Measurements from ENCODE around the gene CD19.
"Not testable (repeated sequence)": the region's sequence is repeated elsewhere in the genome, so short reads cannot be mapped to it uniquely, and the experiment has no call there.

CD19 gene

DNA sequence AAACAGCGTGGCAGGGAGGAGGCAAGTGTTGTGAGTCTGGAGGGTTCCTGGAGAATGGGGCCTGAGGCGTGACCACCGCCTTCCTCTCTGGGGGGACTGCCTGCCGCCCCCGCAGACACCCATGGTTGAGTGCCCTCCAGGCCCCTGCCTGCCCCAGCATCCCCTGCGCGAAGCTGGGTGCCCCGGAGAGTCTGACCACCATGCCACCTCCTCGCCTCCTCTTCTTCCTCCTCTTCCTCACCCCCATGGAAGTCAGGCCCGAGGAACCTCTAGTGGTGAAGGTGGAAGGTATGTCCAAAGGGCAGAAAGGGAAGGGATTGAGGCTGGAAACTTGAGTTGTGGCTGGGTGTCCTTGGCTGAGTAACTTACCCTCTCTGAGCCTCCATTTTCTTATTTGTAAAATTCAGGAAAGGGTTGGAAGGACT, at the start of gene CD19:
CD19 (plus strand) TSS at position 171 of the 425 bp plus-strand sequence; CDS start at position 201, 30 bp downstream.
- no peak within 1 kb of the TSS for H3K4me3 ChIP-seq (ENCODE audit: low read depth in 1 of 2, low read length in 2 of 2)
- no peaks in the 10 kb centered on the region for H3K27me3 ChIP-seq (ENCODE audit: low read depth, low read length)
- H3K27ac ChIP-seq (ENCODE audit: low read length) = no peak within 1 kb of the TSS
- H3K4me1 ChIP-seq (ENCODE audit: control insufficient read depth in 1 of 2, insufficient read depth in 2 of 2, low read length in 2 of 2) = peaks cover 0 to 3% of the 10 kb centered on the region in 2 donors
- no peaks in the 10 kb centered on the region for H3K9me3 ChIP-seq (ENCODE audit: control insufficient read depth in 1 of 2, low read length in 2 of 2)
- H3K36me3 ChIP-seq (ENCODE audit: control insufficient read depth in 1 of 2, insufficient read depth in 2 of 2, low read length in 2 of 2) = no peaks in the 10 kb centered on the region

DNA sequence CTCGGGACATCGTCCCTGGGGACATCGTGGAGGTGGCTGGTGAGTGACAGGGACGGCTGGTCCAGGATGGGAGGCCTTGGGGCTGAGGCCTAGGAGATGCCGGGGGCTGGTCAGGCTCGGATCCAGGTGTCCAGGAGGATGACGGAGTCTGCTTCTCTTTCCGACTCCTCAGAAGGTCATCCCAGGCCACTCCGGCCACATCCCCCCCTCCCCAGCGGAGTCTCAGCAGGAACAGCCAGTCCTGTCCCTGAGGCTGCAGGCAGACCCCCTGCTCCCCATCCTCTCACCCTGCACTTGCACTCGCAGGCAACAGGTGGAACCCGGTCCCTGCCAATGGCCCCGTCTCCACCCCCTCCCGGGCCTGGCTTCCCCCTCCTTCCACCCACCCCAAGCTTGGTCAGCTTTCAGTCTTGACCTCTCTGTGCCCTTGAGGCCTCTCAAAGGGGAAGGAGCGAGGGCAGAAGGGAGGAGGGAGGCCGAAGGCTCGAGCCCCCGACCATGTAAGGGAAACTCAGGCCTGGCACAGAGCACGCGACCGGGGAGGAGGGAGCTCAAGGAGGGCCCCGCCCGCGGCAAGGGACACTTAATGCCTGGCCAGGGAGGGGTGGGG, 49.1 kb upstream of the CD19 start:
- Histone ChIP-seq H3K36me3 (ENCODE audit: control insufficient read depth in 1 of 2, insufficient read depth in 2 of 2, low read length in 2 of 2) (no peaks in the 10 kb centered on the region), H3K27me3 (ENCODE audit: low read depth, low read length) (no peaks in the 10 kb centered on the region), H3K9me3 (ENCODE audit: control insufficient read depth in 1 of 2, low read length in 2 of 2) (no peaks in the 10 kb centered on the region), H3K4me1 (ENCODE audit: control insufficient read depth in 1 of 2, insufficient read depth in 2 of 2, low read length in 2 of 2) (peaks cover 0 to 12% of the 10 kb centered on the region in 2 donors), H3K4me3 (ENCODE audit: low read depth in 1 of 2, low read length in 2 of 2) (no peak overlapping the region), H3K27ac (ENCODE audit: low read length) (no peak overlapping the region)

DNA sequence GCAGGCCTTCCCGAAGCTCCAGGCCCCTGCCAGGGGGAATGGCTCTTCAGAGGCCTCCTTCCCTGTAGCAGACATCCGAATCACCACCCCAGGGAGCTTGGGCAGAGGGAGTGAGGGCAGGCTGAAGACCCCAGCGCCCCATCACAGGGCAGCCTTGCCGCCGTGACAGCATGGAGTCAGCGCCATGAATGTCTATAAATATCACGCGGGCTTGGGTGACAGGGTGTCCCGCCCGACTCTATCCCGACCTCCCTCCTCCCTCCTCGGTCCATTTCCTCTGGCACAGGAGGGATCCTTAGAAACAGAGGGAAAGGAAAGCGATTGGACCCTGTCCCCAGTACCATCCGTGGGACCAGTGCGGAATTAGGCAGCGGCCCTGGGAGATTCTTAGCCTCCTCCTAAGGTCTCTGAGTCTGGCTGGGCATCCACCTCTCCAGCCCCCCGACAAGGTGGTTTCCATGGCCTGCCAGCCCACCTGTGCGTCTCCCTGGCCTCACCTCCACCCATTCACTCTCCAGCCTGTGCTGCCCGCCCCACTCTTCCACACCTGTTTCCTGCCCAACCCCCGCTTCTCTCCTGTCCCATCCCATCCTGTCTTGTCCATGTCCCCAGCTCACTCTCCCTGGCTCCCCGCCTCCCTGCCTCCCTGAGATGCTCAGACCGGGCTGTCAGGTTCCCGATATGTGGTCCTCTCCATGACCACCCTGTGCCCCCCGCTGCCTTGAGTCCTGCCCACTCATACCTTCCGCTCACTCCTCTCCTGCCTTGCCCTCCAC, 48.4 kb upstream of the CD19 start:
- H3K27ac ChIP-seq (ENCODE audit: low read length) = no peak overlapping the region
- H3K4me3 ChIP-seq (ENCODE audit: low read depth in 1 of 2, low read length in 2 of 2) = no peak overlapping the region
- no peaks in the 10 kb centered on the region for H3K36me3 ChIP-seq (ENCODE audit: control insufficient read depth in 1 of 2, insufficient read depth in 2 of 2, low read length in 2 of 2)

DNA sequence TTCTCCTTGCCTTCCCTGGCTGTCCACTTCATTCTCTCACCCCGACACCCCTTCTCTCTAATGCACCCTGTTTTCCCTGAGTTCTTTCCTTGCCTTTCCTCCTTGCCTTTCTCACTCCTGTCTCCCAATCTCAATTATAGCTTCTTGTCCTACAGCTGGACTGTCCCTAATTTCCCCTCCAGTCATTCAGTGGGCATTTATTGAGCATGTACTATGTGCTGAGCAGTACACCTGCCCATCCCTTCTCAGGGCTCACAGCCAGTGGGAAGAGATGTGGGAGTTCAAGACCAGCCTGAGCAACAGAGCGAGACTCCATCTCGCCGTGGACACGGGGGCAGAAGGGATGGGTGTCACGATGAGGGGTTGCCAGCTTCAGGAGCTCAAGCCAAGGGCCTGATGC, 47.7 kb upstream of the CD19 start:
- no peak overlapping the region for H3K4me3 ChIP-seq (ENCODE audit: low read depth in 1 of 2, low read length in 2 of 2)
- no peak overlapping the region for H3K27ac ChIP-seq (ENCODE audit: low read length)
- no peaks in the 10 kb centered on the region for H3K36me3 ChIP-seq (ENCODE audit: control insufficient read depth in 1 of 2, insufficient read depth in 2 of 2, low read length in 2 of 2)
- peaks cover 0 to 11% of the 10 kb centered on the region in 2 donors for H3K4me1 ChIP-seq (ENCODE audit: control insufficient read depth in 1 of 2, insufficient read depth in 2 of 2, low read length in 2 of 2)
- no peaks in the 10 kb centered on the region for H3K9me3 ChIP-seq (ENCODE audit: control insufficient read depth in 1 of 2, low read length in 2 of 2)
- no peaks in the 10 kb centered on the region for H3K27me3 ChIP-seq (ENCODE audit: low read depth, low read length)

More for the DNA sequence above, 48.4 kb upstream of the CD19 start:
- no peaks in the 10 kb centered on the region for H3K27me3 ChIP-seq (ENCODE audit: low read depth, low read length)
- H3K4me1 ChIP-seq (ENCODE audit: control insufficient read depth in 1 of 2, insufficient read depth in 2 of 2, low read length in 2 of 2) = peaks cover 0 to 12% of the 10 kb centered on the region in 2 donors
- no peaks in the 10 kb centered on the region for H3K9me3 ChIP-seq (ENCODE audit: control insufficient read depth in 1 of 2, low read length in 2 of 2)

DNA sequence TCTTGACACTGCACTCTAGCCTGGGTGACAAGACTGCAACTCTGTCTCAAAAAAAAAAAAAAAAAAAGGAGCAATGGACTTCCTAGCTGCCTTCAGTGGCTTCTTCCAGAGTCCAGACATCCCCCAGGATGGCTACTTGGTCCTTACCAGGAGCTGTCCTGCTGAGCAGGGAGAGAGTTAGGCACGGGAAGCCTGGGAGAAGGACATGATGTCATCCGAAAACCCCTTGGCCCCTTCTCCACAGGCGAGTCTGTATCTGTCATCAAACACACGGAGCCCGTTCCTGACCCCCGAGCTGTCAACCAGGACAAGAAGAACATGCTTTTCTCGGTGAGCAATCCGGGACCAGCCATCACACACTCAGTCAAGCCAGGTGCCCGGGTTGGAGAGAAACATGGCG, 44.8 kb upstream of the CD19 start:
- Histone ChIP-seq H3K4me3 (ENCODE audit: low read depth in 1 of 2, low read length in 2 of 2) (no peak overlapping the region), H3K27me3 (ENCODE audit: low read depth, low read length) (no peaks in the 10 kb centered on the region), H3K27ac (ENCODE audit: low read length) (no peak overlapping the region), H3K9me3 (ENCODE audit: control insufficient read depth in 1 of 2, low read length in 2 of 2) (no peaks in the 10 kb centered on the region), H3K36me3 (ENCODE audit: control insufficient read depth in 1 of 2, insufficient read depth in 2 of 2, low read length in 2 of 2) (no peaks in the 10 kb centered on the region), H3K4me1 (ENCODE audit: control insufficient read depth in 1 of 2, insufficient read depth in 2 of 2, low read length in 2 of 2) (no peaks in the 10 kb centered on the region)

DNA sequence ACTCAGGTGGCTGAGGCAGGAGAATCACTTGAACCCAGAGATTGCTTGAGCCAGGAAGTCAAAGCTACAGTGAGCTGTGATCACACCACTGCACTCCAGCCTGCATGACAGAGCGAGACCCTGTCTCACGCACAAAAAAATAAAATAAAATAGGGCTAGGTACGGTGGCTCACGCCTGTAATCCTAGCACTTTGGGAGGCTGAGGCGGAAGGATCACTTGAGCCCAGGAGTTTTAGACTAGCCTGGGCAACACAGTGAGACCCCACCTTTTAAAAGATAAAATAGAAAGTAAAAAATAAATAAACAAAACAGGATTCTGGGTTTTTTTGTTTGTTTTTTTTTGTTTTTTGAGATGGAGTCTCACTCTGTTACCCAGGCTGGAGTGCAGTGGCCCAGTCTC, 41.4 kb upstream of the CD19 start:
- H3K4me1 ChIP-seq (ENCODE audit: control insufficient read depth in 1 of 2, insufficient read depth in 2 of 2, low read length in 2 of 2); H3K36me3 ChIP-seq (ENCODE audit: control insufficient read depth in 1 of 2, insufficient read depth in 2 of 2, low read length in 2 of 2); H3K27ac ChIP-seq (ENCODE audit: low read length); H3K27me3 ChIP-seq (ENCODE audit: low read depth, low read length); H3K4me3 ChIP-seq (ENCODE audit: low read depth in 1 of 2, low read length in 2 of 2); H3K9me3 ChIP-seq (ENCODE audit: control insufficient read depth in 1 of 2, low read length in 2 of 2): not testable (repeated sequence)

DNA sequence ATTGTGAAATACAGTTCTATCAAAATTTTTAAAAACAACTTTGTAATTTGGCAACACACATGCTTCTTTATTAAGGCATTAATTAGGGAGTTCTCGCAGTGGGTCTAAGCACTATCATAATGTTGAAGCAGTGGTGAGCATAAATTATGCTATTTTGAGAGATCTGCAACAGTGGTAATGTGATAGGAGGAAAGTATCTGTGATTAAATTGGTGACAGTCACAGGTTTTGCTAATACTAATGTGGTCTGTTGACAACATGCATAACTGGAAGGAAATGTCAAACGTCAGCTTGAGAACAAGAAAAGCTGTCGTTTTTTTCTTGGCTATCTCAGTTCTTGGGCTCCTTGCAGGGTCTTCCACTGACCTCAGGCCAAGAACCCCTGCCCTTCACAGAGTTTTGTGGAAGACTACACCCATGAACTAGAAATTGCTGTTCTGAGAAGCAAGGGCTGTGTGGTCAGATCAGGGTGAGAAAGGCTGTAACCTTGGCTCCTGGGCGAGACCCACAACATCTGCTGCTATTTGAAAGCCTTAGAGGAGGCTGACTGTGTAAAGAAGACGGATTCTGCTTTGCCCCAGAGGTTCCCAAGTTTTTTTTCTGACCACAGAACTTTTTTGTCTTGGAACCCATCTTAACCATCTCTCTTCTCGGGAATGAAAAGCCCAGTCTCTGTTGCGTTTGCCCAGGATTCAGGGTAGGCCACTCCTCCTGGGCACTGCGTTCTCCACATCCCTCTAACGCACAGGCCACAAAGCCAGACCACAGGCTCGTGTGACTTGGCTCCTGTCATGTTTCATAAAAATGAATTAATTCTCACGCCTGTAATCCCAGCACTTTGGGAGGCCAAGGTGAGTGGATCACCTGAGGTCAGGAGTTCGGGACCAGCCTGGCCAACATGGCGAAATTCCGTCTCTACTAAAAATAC, 39.5 kb upstream of the CD19 start:
- Histone ChIP-seq H3K9me3 (ENCODE audit: control insufficient read depth in 1 of 2, low read length in 2 of 2) (no peaks in the 10 kb centered on the region), H3K36me3 (ENCODE audit: control insufficient read depth in 1 of 2, insufficient read depth in 2 of 2, low read length in 2 of 2) (no peaks in the 10 kb centered on the region), H3K4me3 (ENCODE audit: low read depth in 1 of 2, low read length in 2 of 2) (no peak overlapping the region), H3K27ac (ENCODE audit: low read length) (no peak overlapping the region), H3K27me3 (ENCODE audit: low read depth, low read length) (no peaks in the 10 kb centered on the region), H3K4me1 (ENCODE audit: control insufficient read depth in 1 of 2, insufficient read depth in 2 of 2, low read length in 2 of 2) (no peaks in the 10 kb centered on the region)

DNA sequence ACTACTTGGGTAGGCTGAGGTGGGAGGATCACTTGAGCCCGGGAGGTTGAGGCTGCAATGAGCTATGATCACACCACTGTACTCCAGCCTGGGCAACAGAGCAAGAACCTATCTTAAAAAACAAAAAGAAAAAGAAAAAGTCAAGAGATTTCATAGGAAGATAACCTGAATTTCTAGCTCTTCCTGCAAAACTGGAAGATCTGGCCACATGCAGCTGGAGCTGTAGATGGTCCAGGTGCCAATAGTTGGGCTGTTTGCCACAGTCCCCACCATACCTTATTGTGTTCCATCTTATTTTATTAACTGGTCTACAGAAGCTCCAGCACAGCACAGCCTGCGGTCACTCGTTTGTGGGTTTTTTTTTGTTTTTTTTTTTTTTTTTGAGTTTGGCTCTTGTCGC, 38.5 kb upstream of the CD19 start:
- no peaks in the 10 kb centered on the region for H3K9me3 ChIP-seq (ENCODE audit: control insufficient read depth in 1 of 2, low read length in 2 of 2)
- H3K4me1 ChIP-seq (ENCODE audit: control insufficient read depth in 1 of 2, insufficient read depth in 2 of 2, low read length in 2 of 2) = no peaks in the 10 kb centered on the region
- no peak overlapping the region for H3K4me3 ChIP-seq (ENCODE audit: low read depth in 1 of 2, low read length in 2 of 2)
- H3K36me3 ChIP-seq (ENCODE audit: control insufficient read depth in 1 of 2, insufficient read depth in 2 of 2, low read length in 2 of 2) = no peaks in the 10 kb centered on the region
- no peaks in the 10 kb centered on the region for H3K27me3 ChIP-seq (ENCODE audit: low read depth, low read length)
- H3K27ac ChIP-seq (ENCODE audit: low read length) = no peak overlapping the region

DNA sequence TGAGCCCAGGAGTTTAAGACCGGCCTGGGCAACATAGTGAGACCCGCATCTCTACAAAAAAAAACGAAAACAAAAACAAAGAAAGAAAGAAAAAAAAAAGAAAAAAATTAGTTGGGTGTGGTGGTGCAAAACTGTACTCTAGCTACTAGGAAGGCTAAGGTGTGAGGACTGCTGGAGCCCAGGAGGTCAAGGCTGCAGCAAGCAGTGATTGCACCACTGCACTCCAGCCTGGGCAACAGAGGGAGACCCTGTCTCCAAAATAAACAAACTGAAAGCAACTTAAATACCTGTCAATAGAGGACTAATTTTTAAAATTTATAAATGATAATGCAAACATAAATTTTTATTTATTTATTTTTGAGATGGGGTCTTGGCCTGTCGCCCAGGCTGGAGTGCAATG, 36.2 kb upstream of the CD19 start:
- Histone ChIP-seq H3K27ac (ENCODE audit: low read length) (no peak overlapping the region), H3K4me3 (ENCODE audit: low read depth in 1 of 2, low read length in 2 of 2) (no peak overlapping the region), H3K4me1 (ENCODE audit: control insufficient read depth in 1 of 2, insufficient read depth in 2 of 2, low read length in 2 of 2) (no peaks in the 10 kb centered on the region), H3K27me3 (ENCODE audit: low read depth, low read length) (no peaks in the 10 kb centered on the region), H3K9me3 (ENCODE audit: control insufficient read depth in 1 of 2, low read length in 2 of 2) (no peaks in the 10 kb centered on the region), H3K36me3 (ENCODE audit: control insufficient read depth in 1 of 2, insufficient read depth in 2 of 2, low read length in 2 of 2) (no peaks in the 10 kb centered on the region)

DNA sequence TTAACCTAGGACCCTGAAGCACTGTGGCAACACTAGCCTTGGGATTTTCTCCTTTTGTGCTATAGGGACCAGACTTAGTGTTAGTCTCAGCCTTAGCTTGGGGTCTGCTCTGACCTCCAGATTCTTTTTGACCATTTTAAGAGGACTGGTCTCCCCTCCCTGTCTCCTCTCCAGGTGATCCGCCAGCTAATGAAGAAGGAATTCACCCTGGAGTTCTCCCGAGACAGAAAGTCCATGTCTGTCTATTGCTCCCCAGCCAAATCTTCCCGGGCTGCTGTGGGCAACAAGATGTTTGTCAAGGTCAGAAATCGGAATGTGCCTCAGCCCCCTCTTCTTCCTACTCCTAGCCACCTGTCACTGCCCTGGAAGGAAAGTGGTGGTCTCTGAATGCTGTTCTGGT, 33.9 kb upstream of the CD19 start:
- Histone ChIP-seq H3K36me3 (ENCODE audit: control insufficient read depth in 1 of 2, insufficient read depth in 2 of 2, low read length in 2 of 2) (no peaks in the 10 kb centered on the region), H3K9me3 (ENCODE audit: control insufficient read depth in 1 of 2, low read length in 2 of 2) (no peaks in the 10 kb centered on the region), H3K4me3 (ENCODE audit: low read depth in 1 of 2, low read length in 2 of 2) (no peak overlapping the region)

DNA sequence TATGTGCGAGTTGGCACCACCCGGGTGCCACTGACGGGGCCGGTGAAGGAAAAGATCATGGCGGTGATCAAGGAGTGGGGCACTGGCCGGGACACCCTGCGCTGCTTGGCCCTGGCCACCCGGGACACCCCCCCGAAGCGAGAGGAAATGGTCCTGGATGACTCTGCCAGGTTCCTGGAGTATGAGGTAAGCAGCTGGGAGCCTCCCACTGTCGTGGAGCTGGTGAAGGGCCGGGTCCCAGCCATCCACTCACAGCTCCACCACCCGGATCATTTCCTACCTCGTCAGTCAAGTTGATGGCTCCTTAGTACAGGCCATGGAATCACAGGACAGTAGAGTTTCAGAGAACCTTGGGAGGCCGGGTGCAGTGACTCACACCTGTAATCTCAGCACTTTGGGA, 33.5 kb upstream of the CD19 start:
- no peaks in the 10 kb centered on the region for H3K36me3 ChIP-seq (ENCODE audit: control insufficient read depth in 1 of 2, insufficient read depth in 2 of 2, low read length in 2 of 2)
- H3K27me3 ChIP-seq (ENCODE audit: low read depth, low read length) = no peaks in the 10 kb centered on the region
- no peak overlapping the region for H3K27ac ChIP-seq (ENCODE audit: low read length)
- no peaks in the 10 kb centered on the region for H3K4me1 ChIP-seq (ENCODE audit: control insufficient read depth in 1 of 2, insufficient read depth in 2 of 2, low read length in 2 of 2)
- no peak overlapping the region for H3K4me3 ChIP-seq (ENCODE audit: low read depth in 1 of 2, low read length in 2 of 2)
- no peaks in the 10 kb centered on the region for H3K9me3 ChIP-seq (ENCODE audit: control insufficient read depth in 1 of 2, low read length in 2 of 2)

More for the DNA sequence above, 33.9 kb upstream of the CD19 start:
- Histone ChIP-seq H3K4me1 (ENCODE audit: control insufficient read depth in 1 of 2, insufficient read depth in 2 of 2, low read length in 2 of 2) (no peaks in the 10 kb centered on the region), H3K27me3 (ENCODE audit: low read depth, low read length) (no peaks in the 10 kb centered on the region), H3K27ac (ENCODE audit: low read length) (no peak overlapping the region)

All from muscle layer of duodenum (tissue), 2 donors.